ENCODE results near the gene DTX3. TPM values are rescaled to one million over a fixed set of nuclear protein-coding genes. Genes with fewer than 3 reads are reported as not detected.

The DTX3 gene
- total and polyA plus RNA-seq, 3 experiments from 2014 or later, result 7.2 to 18.3 (median 16.7) TPM

DNA sequence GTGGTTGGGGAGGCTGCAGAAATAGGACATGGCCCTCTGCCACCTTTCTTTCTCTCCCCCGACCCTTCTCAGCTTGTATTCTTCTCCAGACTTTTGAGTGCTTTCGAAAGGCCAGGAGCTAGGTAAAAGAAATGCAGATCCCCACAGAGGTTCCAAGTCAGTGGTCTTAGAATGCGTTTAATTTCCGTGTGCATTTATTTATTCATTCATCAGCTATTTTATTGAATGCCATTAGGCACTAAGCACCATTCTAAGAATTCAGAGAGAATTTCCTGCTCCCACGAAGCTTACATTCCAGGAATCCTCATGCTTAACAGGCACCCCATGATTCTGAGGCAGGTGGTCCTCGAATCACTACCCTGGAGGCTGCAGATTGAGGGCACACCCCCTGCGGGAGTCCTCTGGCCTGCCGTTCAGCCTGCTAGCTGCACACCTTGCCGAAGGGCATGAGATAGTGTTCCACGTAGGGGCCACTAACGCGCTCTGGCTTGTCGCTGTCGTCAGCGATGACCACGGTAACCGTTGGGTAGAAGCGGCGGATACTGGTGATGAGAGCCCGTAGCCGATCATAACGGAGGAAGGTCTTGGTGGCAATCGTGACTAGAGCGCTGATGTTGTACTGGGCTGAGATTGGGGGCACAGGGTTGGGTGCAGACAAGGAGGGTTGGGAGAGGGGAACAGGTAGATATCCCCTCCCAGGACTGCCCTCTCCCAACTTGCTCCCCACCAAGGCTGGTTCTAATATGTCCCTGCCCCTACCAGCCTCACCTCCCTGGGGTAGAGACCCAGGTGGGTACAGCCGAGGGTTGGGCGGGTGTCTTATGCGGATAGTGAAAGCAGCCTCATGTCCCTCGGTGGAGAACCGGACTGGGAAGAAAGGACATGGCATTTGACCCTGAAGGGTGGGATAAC, 23.9 kb downstream of the DTX3 start:
- Mint-ChIP-seq H3K27me3 (peaks cover 58 to 84% of the 10 kb centered on the region in 2 donors), H3K27ac (no peak overlapping the region), H3K4me3 (peak overlapping the region in 2 of 7 donors; percentile 34 to 50), H3K9me3 (no peaks in the 10 kb centered on the region), H3K36me3 (peaks cover 0 to 1% (median 0%) of the 10 kb centered on the region in 3 donors), H3K4me1 (peaks cover 0 to 25% (median 9%) of the 10 kb centered on the region in 3 donors)
- Histone ChIP-seq H3K9me3 (ENCODE audit: low read length) (no peaks in the 10 kb centered on the region), H3K27me3 (ENCODE audit: insufficient read depth, low read length, poor library complexity, severe bottlenecking) (peaks cover 58% of the 10 kb centered on the region), H3K27ac (ENCODE audit: low read depth, low read length) (no peak overlapping the region), H3K36me3 (ENCODE audit: insufficient read depth, low read length) (no peaks in the 10 kb centered on the region), H3K4me1 (ENCODE audit: insufficient read depth, low read length) (peaks cover 10% of the 10 kb centered on the region), H3K4me3 (ENCODE audit: low read length) (no peak overlapping the region)
- ChIA-PET POLR2A (no interaction called here), CTCF (interaction anchor here (0.8 to 2.2 kb wide), 4 partner anchors 8 to 170 kb away, joined by 3 to 10 read pairs (median 4); no protein-coding TSS in a partner anchor)
- no peak for DNase-seq

DNA sequence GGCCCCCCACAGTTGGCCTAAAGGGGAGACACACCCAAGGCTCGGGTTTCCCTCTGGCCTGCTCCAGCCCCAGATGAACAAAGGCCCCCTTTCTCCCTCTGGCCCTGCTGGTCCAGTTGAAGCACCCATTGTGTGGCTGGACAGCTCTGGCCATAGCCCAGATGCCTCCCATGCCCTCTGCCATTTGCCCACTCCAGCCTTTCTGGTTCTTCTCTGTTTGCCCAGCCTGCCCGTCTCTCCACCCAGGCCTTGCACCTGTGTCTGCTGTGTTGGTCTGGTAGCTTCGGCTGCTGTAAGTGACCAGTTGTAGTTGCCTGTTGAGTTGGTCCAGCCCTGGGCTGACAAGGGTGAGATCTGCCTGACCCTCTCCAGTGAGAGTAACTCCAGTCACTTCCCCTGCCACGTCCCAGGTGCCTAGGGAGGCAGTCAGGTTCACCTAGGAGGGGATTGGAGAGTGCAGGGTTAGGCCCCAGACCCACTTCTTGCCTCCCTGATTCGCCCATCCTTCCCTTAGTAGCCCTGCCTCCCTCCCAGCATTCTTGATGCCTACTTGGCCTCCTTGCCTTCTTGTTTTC, 25.4 kb downstream of the DTX3 start:
- H3K4me1 Mint-ChIP-seq, result peaks cover 0 to 26% (median 11%) of the 10 kb centered on the region in 3 donors
- Histone ChIP-seq H3K4me3 (ENCODE audit: low read length) (no peak overlapping the region), H3K27ac (ENCODE audit: low read depth, low read length) (no peak overlapping the region), H3K9me3 (ENCODE audit: low read length) (no peaks in the 10 kb centered on the region), H3K27me3 (ENCODE audit: insufficient read depth, low read length, poor library complexity, severe bottlenecking) (peaks cover 44% of the 10 kb centered on the region), H3K36me3 (ENCODE audit: insufficient read depth, low read length) (no peaks in the 10 kb centered on the region), H3K4me1 (ENCODE audit: insufficient read depth, low read length) (peaks cover 11% of the 10 kb centered on the region)
- no peaks in the 10 kb centered on the region for H3K9me3 Mint-ChIP-seq
- peak overlapping the region in 1 of 7 donors; percentile 12 for H3K4me3 Mint-ChIP-seq
- ChIA-PET CTCF (interaction anchor here (1.2 to 1.8 kb wide), 2 partner anchors 9 to 46 kb away, joined by 3 to 15 read pairs; no protein-coding TSS in a partner anchor), POLR2A (interaction anchor here (0.5 kb wide), 1 partner anchor 93 kb away, joined by 4 read pairs; no protein-coding TSS in a partner anchor)
- H3K36me3 Mint-ChIP-seq, result peaks cover 0 to 1% (median 0%) of the 10 kb centered on the region in 3 donors
- peaks cover 50 to 80% of the 10 kb centered on the region in 2 donors for H3K27me3 Mint-ChIP-seq
- no peak overlapping the region for H3K27ac Mint-ChIP-seq
- no peak for DNase-seq

DNA sequence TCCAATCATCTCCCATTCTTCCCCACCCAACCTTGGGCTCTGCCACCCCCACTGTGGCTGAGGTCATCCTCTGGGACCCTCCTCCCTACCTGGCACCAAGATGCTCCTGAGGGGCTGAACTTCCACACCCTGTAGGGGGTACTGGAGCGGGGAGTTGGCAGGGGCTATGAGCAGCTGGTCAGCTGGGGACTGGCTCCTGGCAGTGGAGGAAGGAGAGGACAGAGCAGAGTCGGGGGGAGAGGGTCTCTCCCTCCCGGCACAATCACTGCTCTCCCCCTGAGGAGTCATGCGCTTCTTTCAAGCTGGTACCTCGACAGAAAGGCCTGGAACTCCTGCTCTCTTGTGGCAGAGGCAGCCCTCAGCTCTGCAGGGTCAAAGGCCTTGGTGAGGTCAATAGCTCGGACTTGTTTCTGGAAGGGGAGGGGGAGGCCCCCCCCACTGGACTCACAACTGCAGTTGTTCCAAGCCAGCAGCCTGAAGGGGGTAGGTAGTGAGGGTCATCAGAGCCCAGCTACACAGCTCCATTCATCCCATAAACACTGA, 26.3 kb downstream of the DTX3 start:
- no peaks in the 10 kb centered on the region for H3K9me3 Mint-ChIP-seq
- H3K4me3 ChIP-seq (ENCODE audit: low read length), result no peak overlapping the region
- no peak for DNase-seq
- CTCF ChIA-PET, result interaction anchor here (0.8 to 1.8 kb wide), 5 partner anchors 9 to 168 kb away, joined by 3 to 15 read pairs (median 3); no protein-coding TSS in a partner anchor
- H3K4me1 ChIP-seq (ENCODE audit: insufficient read depth, low read length), result peaks cover 11% of the 10 kb centered on the region
- H3K27ac Mint-ChIP-seq, result peak overlapping the region in 1 of 8 donors; percentile 31
- peaks cover 45 to 75% of the 10 kb centered on the region in 2 donors for H3K27me3 Mint-ChIP-seq
- H3K27ac ChIP-seq (ENCODE audit: low read depth, low read length), result no peak overlapping the region
- peaks cover 35% of the 10 kb centered on the region for H3K27me3 ChIP-seq (ENCODE audit: insufficient read depth, low read length, poor library complexity, severe bottlenecking)
- H3K4me1 Mint-ChIP-seq, result peaks cover 0 to 26% (median 11%) of the 10 kb centered on the region in 3 donors
- peaks cover 0 to 1% (median 0%) of the 10 kb centered on the region in 3 donors for H3K36me3 Mint-ChIP-seq
- H3K9me3 ChIP-seq (ENCODE audit: low read length), result no peaks in the 10 kb centered on the region
- POLR2A ChIA-PET, result no interaction called here
- H3K36me3 ChIP-seq (ENCODE audit: insufficient read depth, low read length), result no peaks in the 10 kb centered on the region
- peak overlapping the region in 2 of 7 donors; percentile 10 to 15 for H3K4me3 Mint-ChIP-seq

DNA sequence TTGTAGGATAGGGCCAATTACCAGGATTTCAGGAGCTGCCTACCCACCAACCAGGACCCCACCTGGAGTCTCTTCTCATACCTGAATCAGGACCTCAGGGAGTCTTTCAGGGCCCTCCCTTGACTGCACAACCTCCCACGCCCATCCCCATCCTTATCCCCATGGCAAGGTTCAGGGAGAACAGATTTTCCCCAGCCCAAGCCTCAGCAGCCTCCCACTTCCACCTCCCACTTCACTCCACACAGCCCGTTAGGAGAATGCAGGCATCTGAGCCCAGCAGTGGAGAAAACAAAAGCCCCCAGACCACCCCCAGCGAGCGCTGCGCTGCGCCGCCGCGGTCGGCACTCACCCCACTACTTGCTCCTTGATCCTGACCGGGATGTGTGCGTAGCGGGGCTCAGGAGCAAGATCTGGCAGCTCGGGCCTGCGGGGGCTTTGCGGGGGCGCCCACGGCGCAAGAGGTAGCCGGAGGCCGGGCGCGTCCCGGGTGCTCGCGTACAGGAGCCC, 27.0 kb downstream of the DTX3 start:
- Histone ChIP-seq H3K4me3 (ENCODE audit: low read length) (peak overlapping the region; percentile 37), H3K27ac (ENCODE audit: low read depth, low read length) (no peak overlapping the region), H3K9me3 (ENCODE audit: low read length) (no peaks in the 10 kb centered on the region), H3K36me3 (ENCODE audit: insufficient read depth, low read length) (no peaks in the 10 kb centered on the region), H3K4me1 (ENCODE audit: insufficient read depth, low read length) (peaks cover 11% of the 10 kb centered on the region), H3K27me3 (ENCODE audit: insufficient read depth, low read length, poor library complexity, severe bottlenecking) (peaks cover 29% of the 10 kb centered on the region)
- peak overlapping the region in 6 of 7 donors; percentile 29 to 76 (median 53) for H3K4me3 Mint-ChIP-seq
- H3K9me3 Mint-ChIP-seq, result no peaks in the 10 kb centered on the region
- CTCF ChIA-PET, result interaction anchor here (0.8 to 1.8 kb wide), 4 partner anchors 9 to 169 kb away, joined by 3 to 15 read pairs (median 3); no protein-coding TSS in a partner anchor
- POLR2A ChIA-PET, result no interaction called here
- no peak overlapping the region for H3K27ac Mint-ChIP-seq
- peaks cover 39 to 68% of the 10 kb centered on the region in 2 donors for H3K27me3 Mint-ChIP-seq
- H3K4me1 Mint-ChIP-seq, result peaks cover 0 to 26% (median 11%) of the 10 kb centered on the region in 3 donors
- peaks cover 0 to 1% (median 0%) of the 10 kb centered on the region in 3 donors for H3K36me3 Mint-ChIP-seq
- DNase-seq, result no peak

DNA sequence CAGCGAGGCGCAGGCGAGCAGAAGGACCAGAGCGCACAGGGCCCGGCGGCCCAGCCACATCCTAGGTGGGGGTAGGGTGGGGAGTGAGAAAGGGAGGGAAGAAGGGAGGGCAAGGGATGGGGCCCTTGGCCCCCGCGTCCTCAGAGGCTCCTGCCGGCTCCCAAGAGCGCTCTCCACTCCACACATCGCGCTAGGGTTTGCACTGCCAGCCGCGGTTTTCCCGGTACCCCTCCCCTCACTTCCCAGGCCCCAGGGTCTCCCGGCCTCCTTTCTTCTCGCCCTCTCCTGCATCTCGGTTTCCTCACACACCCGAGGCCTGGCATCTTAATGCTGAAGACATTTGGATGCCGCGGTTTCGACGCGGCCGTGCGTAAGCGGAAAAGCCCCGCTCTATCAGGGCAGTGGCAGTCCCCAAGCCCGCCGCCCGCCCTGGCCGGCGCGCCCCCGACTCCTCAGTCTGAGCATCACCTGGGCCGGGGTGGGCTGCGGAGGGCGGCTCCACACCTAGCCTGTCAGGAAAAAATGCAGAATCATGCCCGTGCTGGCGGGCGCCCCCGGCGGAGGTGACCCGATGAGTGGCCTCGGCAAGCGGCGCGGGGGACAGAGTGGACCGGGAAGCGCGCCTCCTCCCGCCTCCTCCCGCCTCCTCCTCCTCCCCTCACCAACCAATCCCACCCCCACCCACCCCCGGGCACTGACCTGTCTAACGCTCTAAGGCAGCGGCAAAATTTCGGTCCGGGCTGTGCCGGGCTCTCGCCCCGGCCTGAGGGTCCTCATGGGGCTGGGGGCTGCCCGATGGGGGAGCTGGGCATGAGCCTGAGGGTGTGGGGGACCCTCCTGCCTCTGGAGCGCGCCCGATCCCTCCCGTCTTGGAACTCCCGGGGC, 27.7 kb downstream of the DTX3 start:
- Mint-ChIP-seq H3K4me3 (peak overlapping the region; percentile 11 to 84 (median 68)), H3K36me3 (peaks cover 0 to 1% (median 0%) of the 10 kb centered on the region in 3 donors), H3K27ac (peak overlapping the region in 3 of 8 donors; percentile 14 to 33 (median 19)), H3K4me1 (peaks cover 0 to 21% (median 9%) of the 10 kb centered on the region in 3 donors), H3K9me3 (no peaks in the 10 kb centered on the region), H3K27me3 (peaks cover 35 to 61% of the 10 kb centered on the region in 2 donors)
- Histone ChIP-seq H3K9me3 (ENCODE audit: low read length) (no peaks in the 10 kb centered on the region), H3K27ac (ENCODE audit: low read depth, low read length) (no peak overlapping the region), H3K36me3 (ENCODE audit: insufficient read depth, low read length) (no peaks in the 10 kb centered on the region), H3K4me1 (ENCODE audit: insufficient read depth, low read length) (peaks cover 11% of the 10 kb centered on the region), H3K27me3 (ENCODE audit: insufficient read depth, low read length, poor library complexity, severe bottlenecking) (peaks cover 24% of the 10 kb centered on the region), H3K4me3 (ENCODE audit: low read length) (peak overlapping the region; percentile 49)
- DNase-seq, result peak in 1 of 5 donors; percentile 17
- ChIA-PET POLR2A (interaction anchor here (0.6 kb wide), 1 partner anchor 26 kb away, joined by 3 read pairs; no protein-coding TSS in a partner anchor), CTCF (interaction anchor here (0.7 to 3.4 kb wide), 17 partner anchors 8 to 180 kb away, joined by 3 to 35 read pairs (median 4); partner anchors contain the start of gene OS9)

DNA sequence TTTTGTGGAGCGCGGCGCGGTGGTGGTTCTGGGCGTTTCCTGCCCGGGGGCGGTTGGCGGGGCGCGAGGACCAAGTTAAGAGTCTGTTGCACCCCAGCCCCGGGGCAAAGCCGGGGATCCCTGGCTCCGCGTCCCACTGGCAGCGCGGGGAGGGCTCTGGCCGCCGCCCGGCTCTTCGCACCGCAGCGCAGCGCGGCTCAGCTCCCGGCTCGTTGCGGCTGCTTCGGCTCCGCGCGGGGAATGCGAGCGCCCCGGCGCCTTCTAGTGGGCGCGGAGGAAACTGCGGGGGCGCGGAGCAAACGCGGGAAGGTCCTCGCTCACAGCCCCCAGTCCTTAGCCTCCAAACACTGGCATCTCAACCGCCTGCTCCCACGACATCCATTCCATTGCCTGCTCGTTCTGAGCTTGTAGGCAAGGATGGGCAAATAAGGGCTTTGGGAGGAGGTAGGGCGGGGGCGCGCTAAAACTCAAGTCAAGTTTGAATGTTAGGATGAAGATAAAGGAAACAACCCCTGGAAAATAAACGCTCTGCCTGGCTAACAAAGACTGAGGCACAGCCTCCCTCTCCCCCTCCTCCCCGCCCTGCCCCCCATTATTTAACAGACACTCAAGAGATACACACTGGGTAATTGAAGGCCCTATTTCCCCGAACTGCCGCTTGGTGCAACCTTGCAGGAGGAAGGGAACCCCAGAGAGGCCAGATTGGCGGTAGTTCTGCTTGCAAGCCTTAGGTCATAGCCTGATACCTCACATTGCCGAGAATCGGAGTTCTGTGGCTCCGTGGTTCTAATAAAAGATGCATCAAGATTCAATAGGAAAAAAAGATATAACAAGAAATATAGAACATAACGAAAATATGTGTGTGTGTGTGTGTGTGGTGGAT, 28.6 kb downstream of the DTX3 start, which contains the start of gene B4GALNT1:
TSS of gene B4GALNT1 (minus strand) at position 244 of the 883 bp plus-strand sequence. CDS start 1,069 bp downstream, outside the sequence.
- no peaks in the 10 kb centered on the region for H3K36me3 ChIP-seq (ENCODE audit: insufficient read depth, low read length)
- POLR2A ChIA-PET, result interaction anchor here (0.6 kb wide), 1 partner anchor 27 kb away, joined by 3 read pairs; no protein-coding TSS in a partner anchor
- H3K4me1 ChIP-seq (ENCODE audit: insufficient read depth, low read length), result peaks cover 11% of the 10 kb centered on the region
- Mint-ChIP-seq H3K4me1 (peaks cover 0 to 12% (median 8%) of the 10 kb centered on the region in 3 donors), H3K36me3 (peaks cover 0 to 1% (median 0%) of the 10 kb centered on the region in 3 donors), H3K4me3 (peak within 1 kb of the TSS; percentile 26 to 84 (median 71)), H3K27ac (peak within 1 kb of the TSS in 3 of 8 donors; percentile 14 to 33 (median 19)), H3K9me3 (no peaks in the 10 kb centered on the region), H3K27me3 (peaks cover 34 to 56% of the 10 kb centered on the region in 2 donors)
- CTCF ChIA-PET, result interaction anchor here (0.6 to 3.4 kb wide), 16 partner anchors 9 to 181 kb away, joined by 3 to 35 read pairs (median 4); partner anchors contain the start of gene OS9
- H3K27me3 ChIP-seq (ENCODE audit: insufficient read depth, low read length, poor library complexity, severe bottlenecking), result peaks cover 19% of the 10 kb centered on the region
- H3K9me3 ChIP-seq (ENCODE audit: low read length), result no peaks in the 10 kb centered on the region
- peak within 1 kb of the TSS; percentile 49 for H3K4me3 ChIP-seq (ENCODE audit: low read length)
- peak; percentile 44 to 71 (median 57) for DNase-seq
- H3K27ac ChIP-seq (ENCODE audit: low read depth, low read length), result no peak within 1 kb of the TSS
